Measurements from ENCODE around the gene LRCH1.

LRCH1 gene

DNA sequence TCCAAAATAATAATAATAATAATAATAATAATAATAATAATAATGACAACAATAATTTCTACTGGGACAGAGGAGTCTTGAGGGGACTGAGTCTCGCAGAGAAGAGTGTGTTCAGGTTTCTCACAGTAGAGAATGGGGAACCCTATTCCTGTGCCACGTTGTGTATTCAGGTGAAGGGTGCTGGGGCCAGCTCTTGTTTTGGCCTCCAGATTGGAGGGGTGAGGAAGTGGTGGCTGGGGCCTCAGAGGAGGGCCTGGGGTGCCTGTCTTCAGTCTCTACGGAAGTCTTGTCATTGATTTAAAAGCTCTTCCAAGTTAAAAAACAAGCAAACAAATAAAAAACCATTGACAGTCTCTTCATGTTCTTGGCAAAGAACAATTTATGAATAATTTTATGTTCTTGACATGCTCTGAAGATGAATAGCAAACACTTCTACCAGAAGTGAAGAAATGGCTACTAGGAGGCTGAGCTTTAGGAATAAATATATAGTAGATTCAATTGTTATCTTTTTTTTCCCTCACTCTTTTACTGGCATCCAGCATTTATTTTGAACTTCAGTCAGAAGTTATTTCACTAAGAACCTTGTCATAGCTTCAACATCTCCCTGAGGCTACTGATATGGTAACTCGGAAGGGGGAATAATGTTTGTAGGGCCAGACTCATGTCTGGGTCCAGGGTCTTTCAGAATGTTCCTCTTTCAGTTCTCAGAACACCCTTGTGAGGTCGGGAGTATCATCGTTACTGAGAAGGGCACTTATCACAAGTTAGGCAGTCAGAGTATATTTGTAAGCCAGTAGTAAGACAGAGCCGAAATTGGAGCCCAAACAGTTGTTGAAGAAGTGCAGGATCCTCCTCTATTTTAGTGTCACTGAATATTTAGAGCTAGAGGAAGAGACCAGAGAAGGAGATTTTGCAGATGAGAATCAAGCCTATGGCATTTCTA lies 13.1 kb downstream of the LRCH1 start:
- no peak for DNase-seq

- no peak for DNase-seq
Observed at GRCh38 chr13:46567671-46568070, 14.7 kb downstream of the LRCH1 start.

DNA sequence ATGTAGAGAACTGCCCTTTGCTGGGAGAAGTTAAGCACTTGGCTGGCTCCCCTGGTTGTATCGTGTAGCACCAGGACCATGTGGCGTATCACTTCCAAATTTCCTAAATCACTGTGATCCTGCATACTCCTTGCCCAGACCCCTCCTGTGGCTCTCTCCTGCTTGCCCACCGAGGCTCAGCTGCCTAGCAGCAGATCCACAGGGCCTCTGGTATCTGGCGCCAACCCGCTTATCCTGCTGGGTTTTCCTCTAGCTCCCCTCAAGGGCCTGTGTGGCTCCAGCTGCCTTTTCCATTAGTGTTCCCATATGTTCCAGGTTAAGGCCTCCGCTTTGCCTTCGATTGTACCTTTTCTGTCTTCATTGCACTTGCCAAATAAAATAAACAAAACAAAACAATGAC lies 16.5 kb downstream of the LRCH1 start:
- no peak for DNase-seq

DNA sequence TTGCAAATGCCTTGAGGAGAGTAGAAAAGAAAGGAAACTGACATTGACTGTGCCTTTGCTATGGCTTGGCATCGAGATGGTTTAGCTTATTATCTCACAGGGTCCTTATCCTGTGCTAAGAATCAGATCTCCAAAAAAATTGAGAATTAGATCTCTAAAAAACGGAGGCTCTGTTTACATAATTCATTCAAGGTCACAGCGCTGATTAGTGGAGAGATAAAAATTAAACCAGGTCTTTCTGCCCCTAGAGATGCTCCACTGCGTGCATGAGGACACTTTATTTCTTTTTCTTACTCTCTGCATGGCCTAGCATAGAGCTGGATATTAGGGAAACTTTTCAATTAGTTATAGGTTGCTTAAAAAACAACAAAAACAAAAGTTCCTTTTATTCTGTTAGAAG lies 17.3 kb downstream of the LRCH1 start:
- no peak for DNase-seq

DNA sequence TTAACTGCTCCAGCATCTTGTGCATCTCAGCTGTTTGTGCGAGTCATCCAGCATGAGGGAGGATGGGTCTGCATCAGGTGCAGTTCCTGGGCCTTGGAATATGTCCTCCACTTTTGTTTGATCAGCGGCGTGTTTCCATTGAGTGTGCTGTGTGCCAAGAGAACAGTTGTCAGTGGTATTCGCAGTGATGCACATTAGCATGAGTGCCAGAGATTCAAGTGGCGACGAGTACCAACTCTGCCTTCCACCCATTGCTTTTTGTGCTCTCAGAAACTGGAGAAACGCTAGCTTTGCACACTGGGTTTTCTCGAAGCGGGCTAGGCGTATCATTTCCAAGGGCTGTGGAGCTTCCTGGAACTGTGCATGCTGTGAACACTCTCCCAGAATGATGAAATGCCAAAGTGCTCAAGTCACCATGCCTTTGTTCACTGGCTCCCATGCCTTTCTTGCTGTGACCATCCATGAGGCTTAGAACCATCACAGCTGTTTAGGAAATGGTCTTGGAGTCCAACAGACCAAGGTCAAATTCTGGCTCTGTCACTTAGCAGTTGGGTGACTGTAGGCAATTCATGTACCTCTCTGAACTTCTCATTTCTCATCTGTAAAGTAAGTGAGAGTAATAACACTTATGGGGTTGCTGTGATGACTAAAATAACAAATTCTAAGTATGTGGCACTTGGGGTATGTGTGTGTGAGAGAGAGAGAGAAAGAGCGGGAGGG lies 18.4 kb downstream of the LRCH1 start:
- no peak for DNase-seq

GRCh38 chr13:46571909-46572595 lies 19.1 kb downstream of the LRCH1 start:
- no peak for DNase-seq

DNA sequence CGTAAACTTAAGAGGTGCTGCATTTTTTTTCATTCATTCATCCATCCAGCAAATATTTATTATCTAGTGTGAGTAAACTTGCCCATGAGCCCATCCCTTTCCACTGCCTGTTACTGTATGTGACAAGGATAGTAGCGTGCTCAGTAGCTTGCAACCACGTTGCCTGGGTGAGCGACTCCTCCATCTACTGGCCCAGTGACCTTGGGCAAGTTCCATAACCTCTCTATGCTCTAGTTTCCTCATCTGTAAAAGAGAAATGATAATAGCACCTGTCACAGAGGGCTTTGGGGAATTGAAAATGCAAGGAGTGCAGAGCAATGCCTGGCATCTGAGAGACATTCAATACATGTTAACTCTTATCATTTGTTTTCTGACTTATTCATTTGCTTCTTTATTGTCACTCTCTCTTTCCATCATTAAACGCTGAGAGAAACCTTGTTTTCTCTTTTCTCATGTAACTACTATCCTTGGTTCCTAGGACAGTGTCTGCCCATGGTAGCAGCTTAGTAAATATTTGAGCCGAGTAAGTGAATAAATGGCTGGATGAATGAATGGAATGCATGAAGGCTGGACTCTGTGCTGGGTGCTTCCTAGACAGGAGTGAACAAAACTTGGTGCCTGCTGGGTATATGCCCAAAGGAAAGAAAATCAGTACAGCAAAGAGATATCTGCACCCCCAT lies 19.9 kb downstream of the LRCH1 start:
- DNase-seq: no peak

DNA sequence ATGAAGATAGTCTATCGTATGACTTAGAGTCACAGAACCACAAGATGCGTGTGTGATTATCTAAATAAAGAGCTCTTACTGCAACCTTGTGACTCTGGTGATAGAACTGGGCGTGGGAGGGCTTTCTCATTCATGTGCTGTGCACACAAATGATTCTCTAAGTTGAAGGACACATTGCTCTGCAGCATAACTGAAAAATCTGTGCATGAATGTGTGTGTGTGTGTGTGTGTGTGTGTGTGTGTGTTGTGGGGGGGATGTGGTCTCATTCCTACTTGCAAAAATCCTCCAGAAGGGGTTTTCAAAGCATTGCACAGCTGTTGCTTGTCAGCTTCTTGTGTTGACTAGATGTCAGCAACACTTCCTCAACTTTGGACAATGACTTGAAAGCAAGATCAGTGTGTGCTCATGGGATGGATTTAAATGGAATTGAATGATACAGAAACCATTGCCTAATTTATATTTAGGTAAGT lies 22.4 kb downstream of the LRCH1 start:
- no peak for DNase-seq

GRCh38 chr13:46575818-46576221 lies 22.9 kb downstream of the LRCH1 start:
- peak; percentile 32 for DNase-seq

GRCh38 chr13:46576762-46577161 lies 23.8 kb downstream of the LRCH1 start:
- no peak for DNase-seq

DNA sequence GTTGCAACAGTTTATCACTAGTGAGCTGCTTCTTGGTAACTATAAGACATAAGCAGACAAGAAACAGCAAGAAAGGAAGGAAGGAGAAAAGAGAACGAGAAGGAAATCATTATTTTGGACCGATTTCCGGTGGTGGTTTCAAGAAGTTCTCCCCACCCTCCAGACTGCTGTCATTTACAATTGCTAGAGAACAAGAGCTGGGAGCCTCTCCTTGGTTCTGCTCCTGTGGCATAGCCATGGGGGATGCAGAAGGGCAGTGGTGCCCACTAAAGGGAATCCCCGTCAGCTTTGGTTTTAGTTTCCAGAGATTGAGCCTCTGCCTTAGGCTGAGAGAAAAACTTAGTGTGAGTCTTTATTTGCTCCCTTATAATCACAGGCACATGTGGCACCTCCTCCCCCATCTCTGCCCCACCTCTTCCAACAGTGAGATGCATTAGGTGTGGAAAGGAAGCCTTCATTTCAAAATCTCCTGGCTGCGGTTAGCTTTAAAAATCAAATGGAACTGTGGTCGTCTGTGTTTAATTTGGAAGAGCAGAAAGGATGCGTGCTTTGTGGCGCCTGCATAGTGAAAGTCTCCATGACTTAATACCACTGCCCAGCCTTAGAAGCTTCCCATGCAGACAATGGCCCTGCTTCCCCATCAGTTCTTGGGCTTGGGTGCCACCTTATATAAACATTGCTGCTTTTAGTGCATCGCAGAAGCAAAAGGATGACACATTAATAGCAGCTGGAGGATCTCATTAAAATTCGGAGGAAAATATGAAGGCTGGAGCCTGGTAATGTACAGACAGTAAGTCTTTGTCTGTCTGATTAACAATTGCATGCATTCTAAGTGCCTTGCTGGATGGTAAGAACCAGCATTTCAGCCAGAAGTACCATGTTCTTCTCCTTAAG lies 25.0 kb downstream of the LRCH1 start:
- peak; percentile 50 for DNase-seq

GRCh38 chr13:46578590-46578975 lies 25.6 kb downstream of the LRCH1 start:
- peak; percentile 57 for DNase-seq

GRCh38 chr13:46580362-46580839 lies 27.4 kb downstream of the LRCH1 start:
- no peak for DNase-seq

GRCh38 chr13:46582190-46582589 lies 29.2 kb downstream of the LRCH1 start:
- DNase-seq: no peak

DNA sequence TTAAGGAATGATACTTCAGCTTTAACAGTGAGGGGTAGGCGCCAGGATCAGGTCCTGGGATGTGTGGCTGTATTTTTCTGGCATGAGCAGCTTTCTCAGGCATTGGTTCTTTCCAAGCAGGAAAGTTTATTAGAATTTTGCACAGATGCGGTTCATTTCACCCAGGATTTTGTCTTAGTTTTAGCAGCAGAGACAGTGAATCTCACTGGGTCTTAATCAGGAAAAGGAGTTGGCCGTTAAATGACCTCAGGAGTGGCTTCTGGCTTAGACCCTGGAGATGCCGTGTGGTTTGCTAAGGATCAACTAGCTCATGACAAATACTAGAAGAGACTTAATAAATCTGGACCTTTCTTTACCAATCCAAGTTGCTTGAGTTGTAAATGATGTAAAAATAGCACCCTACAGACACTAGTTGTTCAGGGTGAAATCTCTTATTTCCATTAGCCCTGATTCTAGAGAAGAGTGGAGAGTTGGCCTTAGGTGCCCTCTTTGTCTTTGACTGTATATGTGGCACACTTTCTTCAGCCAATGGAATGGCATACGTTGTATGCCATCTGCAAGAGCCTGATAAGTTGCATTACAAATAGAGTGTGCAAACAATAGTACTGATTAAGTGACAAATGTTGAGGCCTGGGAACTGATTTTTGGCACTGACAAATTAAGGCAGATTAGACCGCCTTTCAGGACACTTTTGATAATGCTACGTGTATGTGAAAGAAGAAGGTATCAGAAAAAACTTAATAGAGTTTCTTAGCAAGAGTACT lies 34.0 kb downstream of the LRCH1 start:
- no peak for DNase-seq

DNA sequence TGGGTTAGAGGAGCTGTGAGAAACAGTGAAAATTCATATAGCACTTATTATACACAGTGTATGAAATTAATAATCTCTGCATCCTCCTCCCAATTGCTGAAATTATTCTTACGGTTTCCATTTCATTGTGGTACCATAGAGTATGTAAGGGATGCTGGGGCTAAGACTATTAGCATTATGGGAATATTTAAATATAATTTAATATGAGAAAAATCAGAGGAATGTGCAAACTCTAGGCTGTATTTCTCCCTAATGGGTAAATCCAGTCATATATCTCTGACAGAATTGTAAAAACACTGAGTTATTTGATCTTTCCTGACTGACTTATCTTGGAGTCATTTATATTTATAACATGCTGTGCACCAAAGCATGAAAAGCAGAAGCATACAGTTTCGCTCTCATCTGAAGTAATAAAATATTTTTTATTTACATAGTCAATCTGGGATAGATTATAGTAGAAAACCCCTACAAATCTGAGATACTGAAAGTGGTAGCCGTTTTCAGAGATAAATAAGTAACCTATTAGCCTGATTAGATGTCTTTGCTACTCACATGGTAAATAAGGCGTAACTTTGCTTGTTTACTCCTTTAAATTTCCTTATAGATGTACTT lies 34.9 kb downstream of the LRCH1 start:
- DNase-seq: no peak

DNA sequence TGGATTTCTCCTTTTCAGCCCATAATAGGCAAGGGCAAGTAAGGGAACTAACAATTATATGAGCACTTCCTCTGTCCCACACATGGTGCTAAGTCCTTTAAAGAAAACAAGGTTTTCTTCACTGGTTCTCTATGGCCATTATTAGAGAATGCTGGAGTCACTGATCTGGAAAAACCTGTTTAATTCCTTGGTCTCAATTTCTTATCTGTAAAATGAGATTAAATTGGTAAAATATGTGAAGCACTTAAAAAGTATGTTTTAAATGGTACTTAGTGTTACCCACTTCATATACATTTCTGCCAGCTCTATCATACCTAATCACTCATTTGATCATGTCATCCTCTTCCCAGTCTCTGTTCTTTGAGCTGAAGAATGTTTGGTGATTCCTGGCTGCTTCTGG lies 39.4 kb downstream of the LRCH1 start:
- no peak for DNase-seq

DNA sequence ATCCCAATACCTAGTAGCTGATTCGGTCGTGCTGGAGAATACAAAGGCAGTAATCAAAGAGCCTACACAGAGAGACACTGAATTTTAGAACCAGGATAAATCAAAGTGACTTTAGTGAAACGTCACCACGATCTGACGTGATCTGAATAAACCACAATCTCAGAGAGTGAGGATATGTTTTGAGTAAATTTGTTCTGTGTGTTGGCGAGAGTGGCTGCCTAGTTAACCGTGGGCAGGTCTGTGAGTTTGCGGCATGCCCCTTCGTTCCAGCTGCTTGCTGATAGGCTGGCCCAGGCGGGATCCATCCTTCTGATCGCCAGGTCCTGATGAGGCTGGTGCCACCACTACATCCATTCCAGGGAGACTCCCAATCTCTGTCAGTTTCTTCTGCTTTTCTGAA lies 40.4 kb downstream of the LRCH1 start:
- DNase-seq: no peak

GRCh38 chr13:46594374-46595078 lies 41.6 kb downstream of the LRCH1 start:
- no peak for DNase-seq
